Mesothelial cell of epicardium (in vitro differentiated cells): Measurements from ENCODE around the gene SPATA31E1. TPM values are rescaled to one million over a fixed set of nuclear protein-coding genes. Genes with fewer than 3 reads are reported as not detected.

Experiments used
- DNase-seq, 2 experiments: peaks; one replicate each; pipeline ENCODE4 v3.0.0; 2021; ENCODE audit warnings: low spot score in 2 of 2; ENCODE audit not compliant: unreplicated experiment in 2 of 2
- H3K27ac Mint-ChIP-seq: 2 replicates; pipeline ENCODE4 v1.8.0; 2021; ENCODE audit warnings: mixed read lengths
- H3K27me3 Mint-ChIP-seq: 2 replicates; pipeline ENCODE4 v1.8.0; 2021; ENCODE audit warnings: low read depth, mixed read lengths
- H3K36me3 Mint-ChIP-seq: 2 replicates; pipeline ENCODE4 v1.8.0; 2021; ENCODE audit warnings: mixed read lengths
- H3K4me1 Mint-ChIP-seq: 2 replicates; pipeline ENCODE4 v1.8.0; 2021; ENCODE audit warnings: mixed read lengths
- H3K4me3 Mint-ChIP-seq: 2 replicates; pipeline ENCODE4 v1.8.0; 2021; ENCODE audit warnings: mild to moderate bottlenecking, moderate library complexity, mixed read lengths
- H3K9me3 Mint-ChIP-seq: 2 replicates; pipeline ENCODE4 v1.8.0; 2021; ENCODE audit warnings: mixed read lengths
- CTCF ChIP-seq: fragments of 200-600 bp; sonication (generic); IDR thresholded peaks from one replicate; pipeline ENCODE4 v1.5.0; 2021; ENCODE audit warnings: antibody characterized with exemption; ENCODE audit not compliant: unreplicated experiment
- total RNA-seq: library from RNA; stranded (reverse); gene quantifications from 3 replicates; pipeline ENCODE4 v1.2.1, GENCODE V29; 2021

SPATA31E1 gene
- total RNA-seq, 1 donor from 2014 or later, result 0.09 TPM

DNA sequence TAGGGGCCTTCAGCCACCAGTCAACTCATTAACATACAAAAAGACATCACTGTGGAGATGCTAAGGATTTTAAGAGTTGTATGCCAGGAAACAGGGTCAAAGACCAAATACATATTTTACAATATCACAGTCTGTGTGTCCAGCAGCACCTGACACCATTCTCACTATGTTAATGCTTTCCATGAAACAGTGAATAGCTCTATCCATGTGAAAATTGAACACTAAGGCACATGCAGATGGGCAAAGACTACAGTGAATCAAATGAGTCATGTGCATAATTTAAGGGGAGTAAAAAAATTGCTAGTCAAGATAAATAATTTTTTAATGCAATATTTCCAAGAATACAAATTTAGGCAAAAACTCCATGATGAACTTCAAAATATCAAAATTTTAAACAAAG is 7.6 kb upstream of the SPATA31E1 start:
- no peak overlapping the region for H3K4me3 Mint-ChIP-seq
- H3K4me1 Mint-ChIP-seq, result peaks cover 39% of the 10 kb centered on the region
- H3K36me3 Mint-ChIP-seq, result no peaks in the 10 kb centered on the region
- DNase-seq, result no peak
- no peaks in the 10 kb centered on the region for H3K27me3 Mint-ChIP-seq
- TF ChIP-seq CTCF, result no peak
- H3K9me3 Mint-ChIP-seq, result peaks cover 11% of the 10 kb centered on the region
- peak overlapping the region; percentile 92 for H3K27ac Mint-ChIP-seq

DNA sequence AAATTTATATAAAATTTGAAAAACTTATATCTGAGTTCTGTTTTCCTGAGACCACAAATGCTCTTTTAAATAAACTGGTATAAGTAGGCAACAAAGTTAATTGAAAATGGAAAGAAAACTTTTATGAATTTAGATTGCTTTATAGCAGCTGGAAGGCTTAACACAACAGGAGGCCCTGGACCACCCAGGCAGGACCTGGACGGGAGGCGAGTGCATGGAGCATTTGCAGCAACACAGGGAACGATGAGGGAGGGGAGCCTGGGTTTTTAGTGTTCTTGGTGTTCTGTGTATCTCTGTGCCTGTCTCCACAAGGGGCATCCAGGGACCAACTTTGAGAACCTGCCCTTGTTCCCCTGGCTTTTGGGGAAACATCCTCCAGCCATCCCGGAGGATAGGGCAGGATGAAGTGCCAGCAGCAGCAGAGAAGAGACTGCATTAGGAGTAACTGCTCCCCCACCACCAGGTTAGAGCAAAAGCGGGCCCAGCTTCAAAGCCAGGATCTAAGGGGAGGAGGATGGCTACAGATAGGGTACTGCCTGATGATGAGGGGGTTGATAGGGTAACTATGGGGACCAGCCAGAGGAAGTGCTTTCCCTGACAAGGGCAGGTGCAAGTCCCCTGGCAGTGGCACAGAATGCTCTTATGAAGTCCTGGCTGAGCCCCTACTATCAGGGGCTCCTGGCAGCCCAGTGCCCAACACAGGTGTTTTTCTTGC is 6.7 kb upstream of the SPATA31E1 start:
- H3K9me3 Mint-ChIP-seq, result peaks cover 11% of the 10 kb centered on the region
- DNase-seq, result peak in 1 of 2 experiments; percentile 29
- TF ChIP-seq CTCF, result no peak
- H3K27ac Mint-ChIP-seq, result no peak overlapping the region
- H3K36me3 Mint-ChIP-seq, result no peaks in the 10 kb centered on the region
- peaks cover 41% of the 10 kb centered on the region for H3K4me1 Mint-ChIP-seq
- H3K27me3 Mint-ChIP-seq, result no peaks in the 10 kb centered on the region
- H3K4me3 Mint-ChIP-seq, result no peak overlapping the region

- DNase-seq, result peak in 1 of 2 experiments; percentile 29
- H3K9me3 Mint-ChIP-seq, result peaks cover 11% of the 10 kb centered on the region
- H3K27me3 Mint-ChIP-seq, result no peaks in the 10 kb centered on the region
- no peaks in the 10 kb centered on the region for H3K36me3 Mint-ChIP-seq
- no peak overlapping the region for H3K4me3 Mint-ChIP-seq
- no peak overlapping the region for H3K27ac Mint-ChIP-seq
- peaks cover 36% of the 10 kb centered on the region for H3K4me1 Mint-ChIP-seq
- TF ChIP-seq CTCF, result no peak
Observed at GRCh38 chr9:87876708-87877107, 6.0 kb upstream of the SPATA31E1 start.

- Mint-ChIP-seq H3K4me1 (peaks cover 16% of the 10 kb centered on the region), H3K27me3 (no peaks in the 10 kb centered on the region), H3K36me3 (no peaks in the 10 kb centered on the region), H3K9me3 (peaks cover 11% of the 10 kb centered on the region), H3K27ac (no peak overlapping the region), H3K4me3 (no peak overlapping the region)
- no peak for DNase-seq
- no peak for TF ChIP-seq CTCF
Observed at GRCh38 chr9:87878989-87879511, 3.6 kb upstream of the SPATA31E1 start.

DNA sequence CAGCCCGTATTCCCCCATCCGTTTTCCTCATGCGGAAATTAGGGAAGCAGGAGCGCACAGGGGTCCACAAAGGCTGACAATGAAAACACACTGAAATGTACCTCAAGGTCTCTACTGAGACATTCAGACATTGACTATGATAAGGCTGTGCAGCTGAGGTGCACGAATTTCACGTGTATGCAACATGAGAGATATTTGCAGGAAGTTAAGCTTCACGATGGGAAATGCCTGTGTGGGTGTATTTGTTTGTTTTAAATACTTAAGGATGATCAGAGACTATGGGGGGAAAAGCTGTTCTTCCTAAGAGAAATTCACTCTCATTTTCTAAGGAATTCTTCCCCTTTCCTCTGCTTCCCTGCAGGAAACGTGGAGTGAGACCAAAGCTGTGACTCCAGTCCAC is 2.6 kb upstream of the SPATA31E1 start:
- peaks cover 8% of the 10 kb centered on the region for H3K4me1 Mint-ChIP-seq
- no peaks in the 10 kb centered on the region for H3K36me3 Mint-ChIP-seq
- H3K27me3 Mint-ChIP-seq, result no peaks in the 10 kb centered on the region
- DNase-seq, result no peak
- TF ChIP-seq CTCF, result no peak
- peaks cover 11% of the 10 kb centered on the region for H3K9me3 Mint-ChIP-seq
- H3K27ac Mint-ChIP-seq, result no peak overlapping the region
- H3K4me3 Mint-ChIP-seq, result no peak overlapping the region
